HEK293 (cell line): ENCODE data around the gene NAV2.

Experiments
- BCL11B ChIP-seq: fragments of 450-650 bp; formaldehyde crosslinking; IDR thresholded peaks from 2 replicates; pipeline ENCODE4 v1.5.1; 2016; ENCODE audit warnings: low read depth, missing biosample characterization, missing genetic modification characterization
- CTCF ChIP-seq: fragments of 450-650 bp; formaldehyde crosslinking; IDR thresholded peaks from 2 replicates; pipeline ENCODE4 v1.5.1; 2016; ENCODE audit warnings: missing biosample characterization, missing genetic modification characterization
- GFI1B ChIP-seq: fragments of 450-650 bp; formaldehyde crosslinking; IDR thresholded peaks from 2 replicates; pipeline ENCODE4 v1.5.1; 2016; ENCODE audit warnings: missing biosample characterization, missing genetic modification characterization
- GLIS2 ChIP-seq: fragments of 450-650 bp; formaldehyde crosslinking; IDR thresholded peaks from 2 replicates; pipeline ENCODE4 v1.5.1; 2016; ENCODE audit warnings: missing biosample characterization, missing genetic modification characterization
- KLF16 ChIP-seq: fragments of 450-650 bp; formaldehyde crosslinking; IDR thresholded peaks from 2 replicates; pipeline ENCODE4 v1.5.1; 2017; ENCODE audit warnings: missing biosample characterization, missing genetic modification characterization
- PBX3 ChIP-seq: sonication (generic); formaldehyde crosslinking; IDR thresholded peaks from 2 replicates; pipeline ENCODE4 v1.8.1; 2022; ENCODE audit warnings: mild to moderate bottlenecking, moderate library complexity, missing genetic modification reagents
- TCF7L2 ChIP-seq: IDR thresholded peaks from 2 replicates; pipeline ENCODE4 v1.6.1; 2011; ENCODE audit warnings: low read depth, mild to moderate bottlenecking, inconsistent platforms, low read length, moderate library complexity, borderline replicate concordance
- YY1 ChIP-seq: fragments of 450-650 bp; formaldehyde crosslinking; IDR thresholded peaks from 2 replicates; pipeline ENCODE4 v1.5.1; 2018; ENCODE audit warnings: missing biosample characterization, missing genetic modification characterization
- ZBTB1 ChIP-seq: fragments of 450-650 bp; formaldehyde crosslinking; IDR thresholded peaks from 2 replicates; pipeline ENCODE4 v1.5.1; 2016; ENCODE audit warnings: missing biosample characterization, missing genetic modification characterization
- ZNF16 ChIP-seq: fragments of 450-650 bp; formaldehyde crosslinking; IDR thresholded peaks from 2 replicates; pipeline ENCODE4 v1.5.1; 2016; ENCODE audit warnings: low read depth, missing biosample characterization, missing genetic modification characterization
- ZNF530 ChIP-seq: fragments of 450-650 bp; formaldehyde crosslinking; IDR thresholded peaks from 2 replicates; pipeline ENCODE4 v1.5.1; 2016; ENCODE audit warnings: low read depth, missing biosample characterization, missing genetic modification characterization
- ZNF664 ChIP-seq: fragments of 450-650 bp; formaldehyde crosslinking; IDR thresholded peaks from 2 replicates; pipeline ENCODE4 v1.5.1; 2016; ENCODE audit warnings: missing biosample characterization, missing genetic modification characterization
- TF ChIP-seq, protein P1 (sequence below): fragments of 450-650 bp; formaldehyde crosslinking; IDR thresholded peaks from 2 replicates; pipeline ENCODE4 v1.5.1; 2016; ENCODE audit warnings: missing biosample characterization, missing genetic modification characterization, borderline replicate concordance

DNA sequence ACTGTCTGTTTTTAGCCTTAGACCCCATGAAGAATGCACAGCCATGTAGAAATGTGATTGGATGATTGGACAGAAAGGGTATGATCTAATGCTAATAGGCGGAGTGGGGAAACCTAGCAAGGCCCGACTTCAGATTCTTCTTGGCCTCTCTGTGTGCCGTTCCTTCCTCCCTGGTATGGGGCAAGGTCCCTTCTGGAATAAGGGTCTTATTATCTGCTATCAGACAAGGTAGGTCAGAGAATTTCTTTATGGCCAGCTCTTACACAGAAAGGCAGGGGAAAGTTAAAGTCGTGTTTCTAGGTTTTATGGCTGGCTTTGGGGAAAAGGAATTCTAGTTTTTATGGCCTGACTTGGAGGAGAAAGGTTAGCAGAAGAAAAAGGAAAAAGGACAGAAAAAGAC is 417.0 kb downstream of the NAV2 start:
- TF ChIP-seq PBX3 (CRISPR knock-in tag): no peak
- no peak for TF ChIP-seq CTCF (tag by site-specific recombination)
- no peak for TF ChIP-seq GFI1B (tag by site-specific recombination)
- TF ChIP-seq ZNF530 (tag by site-specific recombination): no peak
- TF ChIP-seq ZNF664 (tag by site-specific recombination): no peak
- TF ChIP-seq ZNF16 (tag by site-specific recombination): no peak
- TF ChIP-seq, protein P1, sequence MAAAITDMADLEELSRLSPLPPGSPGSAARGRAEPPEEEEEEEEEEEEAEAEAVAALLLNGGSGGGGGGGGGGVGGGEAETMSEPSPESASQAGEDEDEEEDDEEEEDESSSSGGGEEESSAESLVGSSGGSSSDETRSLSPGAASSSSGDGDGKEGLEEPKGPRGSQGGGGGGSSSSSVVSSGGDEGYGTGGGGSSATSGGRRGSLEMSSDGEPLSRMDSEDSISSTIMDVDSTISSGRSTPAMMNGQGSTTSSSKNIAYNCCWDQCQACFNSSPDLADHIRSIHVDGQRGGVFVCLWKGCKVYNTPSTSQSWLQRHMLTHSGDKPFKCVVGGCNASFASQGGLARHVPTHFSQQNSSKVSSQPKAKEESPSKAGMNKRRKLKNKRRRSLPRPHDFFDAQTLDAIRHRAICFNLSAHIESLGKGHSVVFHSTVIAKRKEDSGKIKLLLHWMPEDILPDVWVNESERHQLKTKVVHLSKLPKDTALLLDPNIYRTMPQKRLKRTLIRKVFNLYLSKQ (tag by site-specific recombination): no peak
- no peak for TF ChIP-seq KLF16 (tag by site-specific recombination)
- TF ChIP-seq ZBTB1: no peak
- no peak for TF ChIP-seq BCL11B (tag by site-specific recombination)
- TF ChIP-seq GLIS2 (tag by site-specific recombination): no peak
- TF ChIP-seq TCF7L2: no peak
- no peak for TF ChIP-seq YY1 (tag by site-specific recombination)
